GM23338 (cell line): ENCODE data around the gene SYT14. TPM values are rescaled to one million over a fixed set of nuclear protein-coding genes. Genes with fewer than 3 reads are reported as not detected.
"Not testable (repeated sequence)": the region's sequence is repeated elsewhere in the genome, so short reads cannot be mapped to it uniquely, and the experiment has no call there.

Experiments used
- ATAC-seq: fragments of 200-7000 bp; cut with Tn5 transposase; 3 replicates; pipeline ENCODE4 v1.9.1; 2020
- DNase-seq: peaks from one replicate; pipeline ENCODE4 v3.0.0-alpha.2; 2015; ENCODE audit warnings: low spot score
- H2AFZ ChIP-seq: fragments of 200-600 bp; sonication (generic); 2 replicates; pipeline ENCODE4 v1.8.0; 2016; ENCODE audit warnings: antibody characterized with exemption, mild to moderate bottlenecking, moderate library complexity
- H3F3A ChIP-seq: fragments of 200-600 bp; sonication (generic); replicated peaks from 2 replicates; pipeline ENCODE4 v1.8.0; 2017; ENCODE audit warnings: antibody characterized with exemption, mixed run types, low read depth
- H3K27ac ChIP-seq: fragments of 200-600 bp; sonication (generic); 2 replicates; pipeline ENCODE4 v1.6.1; 2016; ENCODE audit warnings: low read depth
- H3K27me3 ChIP-seq: fragments of 200-600 bp; sonication (generic); 2 replicates; pipeline ENCODE4 v1.8.0; 2016; ENCODE audit warnings: mild to moderate bottlenecking, mixed run types, moderate library complexity; ENCODE audit not compliant: insufficient read depth
- H3K36me3 ChIP-seq: fragments of 200-600 bp; sonication (generic); 2 replicates; pipeline ENCODE4 v1.8.0; 2016; ENCODE audit warnings: mild to moderate bottlenecking; ENCODE audit not compliant: insufficient read depth
- H3K4me1 ChIP-seq: fragments of 200-600 bp; sonication (generic); 2 replicates; pipeline ENCODE4 v1.8.0; 2016; ENCODE audit warnings: mild to moderate bottlenecking, moderate library complexity; ENCODE audit not compliant: insufficient read depth
- H3K4me2 ChIP-seq: fragments of 200-600 bp; sonication (generic); 2 replicates; pipeline ENCODE4 v1.7.1; 2017; ENCODE audit warnings: mixed run types
- H3K4me3 ChIP-seq: fragments of 200-600 bp; sonication (generic); 2 replicates; pipeline ENCODE4 v1.6.1; 2016; ENCODE audit warnings: mixed run types
- H3K79me2 ChIP-seq: fragments of 200-600 bp; sonication (generic); replicated peaks from 2 replicates; pipeline ENCODE4 v1.8.0; 2017; ENCODE audit warnings: mild to moderate bottlenecking; ENCODE audit not compliant: insufficient read depth
- H3K9me2 ChIP-seq: fragments of 200-600 bp; sonication (generic); 2 replicates; pipeline ENCODE4 v1.8.0; 2017; ENCODE audit not compliant: insufficient read depth
- H4K20me1 ChIP-seq: fragments of 200-600 bp; sonication (generic); replicated peaks from 2 replicates; pipeline ENCODE4 v1.8.0; 2017; ENCODE audit warnings: mild to moderate bottlenecking; ENCODE audit not compliant: insufficient read depth
- H3K27ac Mint-ChIP-seq: 2 replicates; pipeline ENCODE4 v1.8.0; 2020; ENCODE audit warnings: inconsistent platforms, mild to moderate bottlenecking, moderate library complexity, mixed read lengths
- H3K27me3 Mint-ChIP-seq: 3 replicates; pipeline ENCODE4 v1.8.0; 2022; ENCODE audit warnings: low read depth, mild to moderate bottlenecking, moderate library complexity, mixed read lengths, inconsistent platforms; ENCODE audit not compliant: insufficient read depth, poor library complexity
- H3K36me3 Mint-ChIP-seq: 3 replicates; pipeline ENCODE4 v1.8.0; 2021; ENCODE audit warnings: low read depth, mild to moderate bottlenecking, inconsistent platforms, moderate library complexity, mixed read lengths
- H3K4me1 Mint-ChIP-seq: 3 replicates; pipeline ENCODE4 v1.8.0; 2020; ENCODE audit warnings: mild to moderate bottlenecking, inconsistent platforms, mixed read lengths
- H3K4me3 Mint-ChIP-seq: 3 replicates; pipeline ENCODE4 v1.8.0; 2021; ENCODE audit warnings: moderate library complexity, mild to moderate bottlenecking, inconsistent platforms, mixed read lengths
- H3K9me3 Mint-ChIP-seq: 3 replicates; pipeline ENCODE4 v1.8.0; 2020; ENCODE audit warnings: moderate library complexity, mild to moderate bottlenecking, inconsistent platforms, mixed read lengths
- CREB1 ChIP-seq: fragments of 250-450 bp; sonication (Bioruptor Pico); IDR thresholded peaks from 2 replicates; pipeline ENCODE4 v1.5.0; 2020; ENCODE audit warnings: low read depth, mild to moderate bottlenecking, moderate library complexity
- EZH2 ChIP-seq: fragments of 200-600 bp; sonication (generic); IDR thresholded peaks from one replicate; pipeline ENCODE4 v1.8.0; 2017; ENCODE audit warnings: antibody characterized with exemption, mild to moderate bottlenecking, low read depth; ENCODE audit not compliant: unreplicated experiment
- EZH2phosphoT487 ChIP-seq: fragments of 200-600 bp; sonication (generic); IDR thresholded peaks from one replicate; pipeline ENCODE4 v1.8.1; 2018; ENCODE audit warnings: antibody characterized with exemption; ENCODE audit not compliant: unreplicated experiment
- REST ChIP-seq: IDR thresholded peaks from one replicate; pipeline ENCODE4 v1.6.1; 2018; ENCODE audit warnings: antibody characterized with exemption; ENCODE audit not compliant: unreplicated experiment
- STAT1 ChIP-seq: IDR thresholded peaks from one replicate; pipeline ENCODE4 v1.6.1; 2016; ENCODE audit warnings: antibody characterized with exemption; ENCODE audit not compliant: unreplicated experiment
- ZNF331 ChIP-seq: fragments of 250-450 bp; sonication (Bioruptor Pico); IDR thresholded peaks from 2 replicates; pipeline ENCODE4 v1.5.0; 2020; ENCODE audit warnings: low read depth, mild to moderate bottlenecking, moderate library complexity
- ZNF462 ChIP-seq: fragments of 250-450 bp; sonication (Bioruptor Pico); IDR thresholded peaks from 2 replicates; pipeline ENCODE4 v1.5.0; 2020; ENCODE audit warnings: mild to moderate bottlenecking, moderate library complexity
- polyA plus RNA-seq: library from polyadenylated mRNA; unstranded; fragments of >200 nt; fragmentation: Nextera tagmentation; extraction: Ambion mirVana; gene quantifications from 2 replicates; pipeline ENCODE4 v1.2.1, GENCODE V29; 2016
- total RNA-seq: library from RNA; depleted of rRNA; stranded (reverse); fragments of >200 nt; shearing (Covaris generic); gene quantifications from 2 replicates; pipeline ENCODE4 v1.2.3, GENCODE V29; 2014

Gene SYT14
- total and polyA plus RNA-seq, 2 experiments from 2014 or later = 5.2 to 22.4 TPM

- no peaks in the 10 kb centered on the region for H3K36me3 ChIP-seq
- H3K4me3 Mint-ChIP-seq = no peak overlapping the region
- peaks cover 7% of the 10 kb centered on the region; the same call in 2 of the 3 replicates for H3K4me1 Mint-ChIP-seq
- H3K4me2 ChIP-seq = no peak overlapping the region
- no peak overlapping the region for H3K27ac ChIP-seq
- no peak overlapping the region for H3K27ac Mint-ChIP-seq
- no peak for ATAC-seq
- no peak for TF ChIP-seq STAT1
- no peaks in the 10 kb centered on the region for H3K9me2 ChIP-seq
- H3K36me3 Mint-ChIP-seq = peaks cover 22% of the 10 kb centered on the region
- H3K27me3 ChIP-seq = no peaks in the 10 kb centered on the region
- peaks cover 2% of the 10 kb centered on the region for H3K27me3 Mint-ChIP-seq
- no peak overlapping the region for H3K4me3 ChIP-seq
- H3F3A ChIP-seq = no peaks in the 10 kb centered on the region
- H2AFZ ChIP-seq = no peak overlapping the region
- DNase-seq = no peak
- no peaks in the 10 kb centered on the region for H3K79me2 ChIP-seq
- no peaks in the 10 kb centered on the region for H4K20me1 ChIP-seq
- H3K9me3 Mint-ChIP-seq = peaks cover 6% of the 10 kb centered on the region; the same call in 2 of the 3 replicates
- H3K4me1 ChIP-seq = no peaks in the 10 kb centered on the region; the same call in 1 of the 2 replicates
Observed at GRCh38 chr1:210104103-210104502, 166.1 kb downstream of the SYT14 start.

- H3K27me3 ChIP-seq, H3K79me2 ChIP-seq, H4K20me1 ChIP-seq, DNase-seq, ATAC-seq, H3K9me2 ChIP-seq, H3K4me1 Mint-ChIP-seq, H3K27ac Mint-ChIP-seq, H3K36me3 ChIP-seq, H3K9me3 Mint-ChIP-seq, H3F3A ChIP-seq, H3K27ac ChIP-seq, H3K4me3 ChIP-seq, H3K4me2 ChIP-seq, H3K4me3 Mint-ChIP-seq, H3K27me3 Mint-ChIP-seq, H2AFZ ChIP-seq: not testable (repeated sequence)
- H3K4me1 ChIP-seq = peaks cover 27% of the 10 kb centered on the region
- H3K36me3 Mint-ChIP-seq = peaks cover 16% of the 10 kb centered on the region
Observed at GRCh38 chr1:210112906-210113305, 174.9 kb downstream of the SYT14 start.

- Histone ChIP-seq H3K4me1 (peaks cover 34% of the 10 kb centered on the region), H3K4me2 (peak overlapping the region; percentile 19), H4K20me1 (no peaks in the 10 kb centered on the region), H3K36me3 (no peaks in the 10 kb centered on the region), H3F3A (no peaks in the 10 kb centered on the region), H3K9me2 (no peaks in the 10 kb centered on the region), H3K27me3 (no peaks in the 10 kb centered on the region), H3K4me3 (0 out of 2 replicates have a peak overlapping the region, but pooled peaks have one; percentile 4), H3K79me2 (no peaks in the 10 kb centered on the region), H3K27ac (peak overlapping the region; percentile 24; the same call in 1 of the 2 replicates), H2AFZ (no peak overlapping the region)
- DNase-seq (no peak), ATAC-seq (no peak)
- Mint-ChIP-seq H3K27me3 (peaks cover 2% of the 10 kb centered on the region), H3K9me3 (no peaks in the 10 kb centered on the region), H3K36me3 (no peaks in the 10 kb centered on the region), H3K4me3 (no peak overlapping the region), H3K4me1 (peaks cover 9% of the 10 kb centered on the region), H3K27ac (0 out of 2 replicates have a peak overlapping the region, but pooled peaks have one; percentile 68)
- TF ChIP-seq EZH2 = no peak
- no peak for TF ChIP-seq REST
- TF ChIP-seq ZNF462 = no peak
- no peak for TF ChIP-seq CREB1 (CRISPR knock-in tag)
- TF ChIP-seq ZNF331 (CRISPR knock-in tag) = no peak
- no peak for TF ChIP-seq EZH2phosphoT487
Observed at GRCh38 chr1:210117198-210117597, 179.2 kb downstream of the SYT14 start.
